Measurements from ENCODE around the gene BRINP2. TPM values are rescaled to one million over a fixed set of nuclear protein-coding genes. Genes with fewer than 3 reads are reported as not detected.

The BRINP2 gene
- total RNA-seq, 1 donor from 2014 or later, result not detected

GRCh38 chr1:177173976-177174375, 3.2 kb downstream of the BRINP2 start:
- intact Hi-C loops (cut with micrococcal nuclease), result no loop called here
- no peaks in the 10 kb centered on the region for H3K4me1 Mint-ChIP-seq (ENCODE audit: low read depth)
- no peaks in the 10 kb centered on the region for H3K36me3 Mint-ChIP-seq (ENCODE audit: low read depth)
- no peak overlapping the region for H3K4me3 Mint-ChIP-seq (ENCODE audit: low read depth)
- H3K27ac Mint-ChIP-seq, result no peak overlapping the region
- H3K27me3 Mint-ChIP-seq (ENCODE audit: low read depth), result peaks cover 10% of the 10 kb centered on the region
- DNase-seq (ENCODE audit: low spot score), result no peak
- H3K9me3 Mint-ChIP-seq, result no peaks in the 10 kb centered on the region

GRCh38 chr1:177174921-177175634, 4.3 kb downstream of the BRINP2 start:
- no peak overlapping the region for H3K4me3 Mint-ChIP-seq (ENCODE audit: low read depth)
- intact Hi-C loops (cut with micrococcal nuclease), result no loop called here
- no peak overlapping the region for H3K27ac Mint-ChIP-seq
- H3K36me3 Mint-ChIP-seq (ENCODE audit: low read depth), result no peaks in the 10 kb centered on the region
- no peak for DNase-seq (ENCODE audit: low spot score)
- H3K9me3 Mint-ChIP-seq, result no peaks in the 10 kb centered on the region
- H3K4me1 Mint-ChIP-seq (ENCODE audit: low read depth), result no peaks in the 10 kb centered on the region
- H3K27me3 Mint-ChIP-seq (ENCODE audit: low read depth), result peaks cover 16% of the 10 kb centered on the region

GRCh38 chr1:177181280-177181630, 10.5 kb downstream of the BRINP2 start:
- Mint-ChIP-seq H3K4me1 (ENCODE audit: low read depth) (peaks cover 2% of the 10 kb centered on the region), H3K36me3 (ENCODE audit: low read depth) (no peaks in the 10 kb centered on the region), H3K4me3 (ENCODE audit: low read depth) (peak overlapping the region; percentile 23), H3K27ac (no peak overlapping the region), H3K27me3 (ENCODE audit: low read depth) (peaks cover 28% of the 10 kb centered on the region), H3K9me3 (no peaks in the 10 kb centered on the region)
- no peak for DNase-seq (ENCODE audit: low spot score)
- intact Hi-C loops (cut with micrococcal nuclease), result loop anchor here (2.0 kb wide), 1 partner anchor 284 kb away; no protein-coding TSS in a partner anchor

GRCh38 chr1:177181631-177182291, 11.0 kb downstream of the BRINP2 start:
- H3K36me3 Mint-ChIP-seq (ENCODE audit: low read depth), result no peaks in the 10 kb centered on the region
- H3K27me3 Mint-ChIP-seq (ENCODE audit: low read depth), result peaks cover 28% of the 10 kb centered on the region
- H3K4me1 Mint-ChIP-seq (ENCODE audit: low read depth), result peaks cover 2% of the 10 kb centered on the region
- DNase-seq (ENCODE audit: low spot score), result peak; percentile 15
- no peak overlapping the region for H3K27ac Mint-ChIP-seq
- H3K4me3 Mint-ChIP-seq (ENCODE audit: low read depth), result peak overlapping the region; percentile 23
- H3K9me3 Mint-ChIP-seq, result no peaks in the 10 kb centered on the region
- intact Hi-C loops (cut with micrococcal nuclease), result loop anchor here (2.0 kb wide), 1 partner anchor 285 kb away; no protein-coding TSS in a partner anchor

- intact Hi-C loops (cut with micrococcal nuclease), result no loop called here
- no peak overlapping the region for H3K4me3 Mint-ChIP-seq (ENCODE audit: low read depth)
These were observed 13.1 kb downstream of the BRINP2 start for GRCh38 chr1:177183836-177184235.

GRCh38 chr1:177185209-177185608, 14.5 kb downstream of the BRINP2 start:
- no peaks in the 10 kb centered on the region for H3K9me3 Mint-ChIP-seq
- intact Hi-C loops (cut with micrococcal nuclease), result no loop called here
- H3K4me3 Mint-ChIP-seq (ENCODE audit: low read depth), result no peak overlapping the region
- H3K36me3 Mint-ChIP-seq (ENCODE audit: low read depth), result no peaks in the 10 kb centered on the region
- no peak overlapping the region for H3K27ac Mint-ChIP-seq
- H3K4me1 Mint-ChIP-seq (ENCODE audit: low read depth), result peaks cover 2% of the 10 kb centered on the region
- no peak for DNase-seq (ENCODE audit: low spot score)
- H3K27me3 Mint-ChIP-seq (ENCODE audit: low read depth), result peaks cover 21% of the 10 kb centered on the region

More at GRCh38 chr1:177183836-177184235, 13.1 kb downstream of the BRINP2 start:
- Mint-ChIP-seq H3K27ac (no peak overlapping the region), H3K36me3 (ENCODE audit: low read depth) (no peaks in the 10 kb centered on the region), H3K9me3 (no peaks in the 10 kb centered on the region), H3K27me3 (ENCODE audit: low read depth) (peaks cover 27% of the 10 kb centered on the region), H3K4me1 (ENCODE audit: low read depth) (peaks cover 2% of the 10 kb centered on the region)
- no peak for DNase-seq (ENCODE audit: low spot score)

GRCh38 chr1:177186639-177187038, 15.9 kb downstream of the BRINP2 start:
- H3K4me1 Mint-ChIP-seq (ENCODE audit: low read depth), result peaks cover 2% of the 10 kb centered on the region
- DNase-seq (ENCODE audit: low spot score), result no peak
- no peak overlapping the region for H3K27ac Mint-ChIP-seq
- intact Hi-C loops (cut with micrococcal nuclease), result no loop called here
- no peaks in the 10 kb centered on the region for H3K9me3 Mint-ChIP-seq
- H3K27me3 Mint-ChIP-seq (ENCODE audit: low read depth), result peaks cover 10% of the 10 kb centered on the region
- H3K36me3 Mint-ChIP-seq (ENCODE audit: low read depth), result no peaks in the 10 kb centered on the region
- H3K4me3 Mint-ChIP-seq (ENCODE audit: low read depth), result no peak overlapping the region

- no peaks in the 10 kb centered on the region for H3K9me3 Mint-ChIP-seq
- intact Hi-C loops (cut with micrococcal nuclease), result no loop called here
- H3K36me3 Mint-ChIP-seq (ENCODE audit: low read depth), result no peaks in the 10 kb centered on the region
- H3K4me3 Mint-ChIP-seq (ENCODE audit: low read depth), result no peak overlapping the region
- no peaks in the 10 kb centered on the region for H3K4me1 Mint-ChIP-seq (ENCODE audit: low read depth)
- H3K27ac Mint-ChIP-seq, result no peak overlapping the region
- H3K27me3 Mint-ChIP-seq (ENCODE audit: low read depth), result no peaks in the 10 kb centered on the region
- no peak for DNase-seq (ENCODE audit: low spot score)
These were observed 19.7 kb downstream of the BRINP2 start for GRCh38 chr1:177190308-177190970.

- DNase-seq (ENCODE audit: low spot score), result no peak
- Mint-ChIP-seq H3K27me3 (ENCODE audit: low read depth) (no peaks in the 10 kb centered on the region), H3K36me3 (ENCODE audit: low read depth) (no peaks in the 10 kb centered on the region), H3K4me1 (ENCODE audit: low read depth) (no peaks in the 10 kb centered on the region), H3K9me3 (no peaks in the 10 kb centered on the region), H3K4me3 (ENCODE audit: low read depth) (no peak overlapping the region), H3K27ac (no peak overlapping the region)
- intact Hi-C loops (cut with micrococcal nuclease), result no loop called here
These were observed 27.5 kb downstream of the BRINP2 start for GRCh38 chr1:177198243-177198642.

- H3K4me1 Mint-ChIP-seq (ENCODE audit: low read depth), result no peaks in the 10 kb centered on the region
- DNase-seq (ENCODE audit: low spot score), result no peak
- no peak overlapping the region for H3K4me3 Mint-ChIP-seq (ENCODE audit: low read depth)
- no peaks in the 10 kb centered on the region for H3K9me3 Mint-ChIP-seq
- H3K27me3 Mint-ChIP-seq (ENCODE audit: low read depth), result no peaks in the 10 kb centered on the region
- H3K36me3 Mint-ChIP-seq (ENCODE audit: low read depth), result no peaks in the 10 kb centered on the region
- intact Hi-C loops (cut with micrococcal nuclease), result no loop called here
- H3K27ac Mint-ChIP-seq, result no peak overlapping the region
These were observed 29.5 kb downstream of the BRINP2 start for GRCh38 chr1:177200290-177200689.

GRCh38 chr1:177206831-177207355, 36.1 kb downstream of the BRINP2 start:
- no peak for DNase-seq (ENCODE audit: low spot score)
- Mint-ChIP-seq H3K4me1 (ENCODE audit: low read depth) (no peaks in the 10 kb centered on the region), H3K27me3 (ENCODE audit: low read depth) (no peaks in the 10 kb centered on the region), H3K36me3 (ENCODE audit: low read depth) (no peaks in the 10 kb centered on the region), H3K9me3 (no peaks in the 10 kb centered on the region), H3K27ac (no peak overlapping the region), H3K4me3 (ENCODE audit: low read depth) (no peak overlapping the region)
- intact Hi-C loops (cut with micrococcal nuclease), result no loop called here

GRCh38 chr1:177208920-177209319, 38.2 kb downstream of the BRINP2 start:
- no peaks in the 10 kb centered on the region for H3K4me1 Mint-ChIP-seq (ENCODE audit: low read depth)
- DNase-seq (ENCODE audit: low spot score), result no peak
- intact Hi-C loops (cut with micrococcal nuclease), result no loop called here
- H3K27ac Mint-ChIP-seq, result no peak overlapping the region
- no peaks in the 10 kb centered on the region for H3K36me3 Mint-ChIP-seq (ENCODE audit: low read depth)
- H3K9me3 Mint-ChIP-seq, result no peaks in the 10 kb centered on the region
- no peaks in the 10 kb centered on the region for H3K27me3 Mint-ChIP-seq (ENCODE audit: low read depth)
- no peak overlapping the region for H3K4me3 Mint-ChIP-seq (ENCODE audit: low read depth)

- Mint-ChIP-seq H3K27me3 (ENCODE audit: low read depth) (no peaks in the 10 kb centered on the region), H3K4me1 (ENCODE audit: low read depth) (no peaks in the 10 kb centered on the region), H3K36me3 (ENCODE audit: low read depth) (no peaks in the 10 kb centered on the region), H3K4me3 (ENCODE audit: low read depth) (no peak overlapping the region), H3K27ac (no peak overlapping the region), H3K9me3 (no peaks in the 10 kb centered on the region)
- DNase-seq (ENCODE audit: low spot score), result no peak
- intact Hi-C loops (cut with micrococcal nuclease), result no loop called here
These were observed 38.6 kb downstream of the BRINP2 start for GRCh38 chr1:177209357-177209756.

Data from activated T-helper 2 cell treated with anti-CD3 and anti-CD28 coated beads, Interferon-gamma antibody, Interleukin-2, Interleukin-4, amounts not matched to agents 10 μg/mL and 5 μg/mL and 100 μg/mL, durations not matched to agents 14 hours and 24 hours and 36 hours (primary cell).